ENCODE measurements around the gene MARVELD3.

MARVELD3 gene

DNA sequence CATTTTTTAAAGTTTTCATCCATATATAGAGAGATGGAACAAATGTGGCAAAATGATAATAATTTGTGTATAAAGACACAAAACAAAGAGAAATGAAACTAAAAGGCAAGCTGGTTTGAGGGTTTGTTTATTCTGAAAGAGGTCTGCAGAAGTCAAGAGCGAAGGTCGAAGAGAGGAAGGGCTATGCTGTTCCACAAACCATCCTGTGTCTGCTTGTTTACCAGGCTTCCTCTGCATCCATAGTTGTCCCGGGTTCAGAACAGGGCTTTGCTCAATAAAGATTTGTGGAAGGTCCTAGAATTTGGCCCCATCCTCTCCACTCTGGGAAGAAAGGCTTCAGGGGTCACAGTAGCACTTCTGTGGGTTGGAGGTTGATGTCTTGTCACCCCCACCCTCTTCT is 2.4 kb upstream of the MARVELD3 start:
- DNase-seq (ENCODE audit: low spot score): no peak

GRCh38 chr16:71625113-71625850 is 702 bp upstream of the MARVELD3 start:
- no peak for DNase-seq (ENCODE audit: low spot score)

GRCh38 chr16:71626858-71627213 is 852 bp downstream of the MARVELD3 start:
- no peak for DNase-seq (ENCODE audit: low spot score)

DNA sequence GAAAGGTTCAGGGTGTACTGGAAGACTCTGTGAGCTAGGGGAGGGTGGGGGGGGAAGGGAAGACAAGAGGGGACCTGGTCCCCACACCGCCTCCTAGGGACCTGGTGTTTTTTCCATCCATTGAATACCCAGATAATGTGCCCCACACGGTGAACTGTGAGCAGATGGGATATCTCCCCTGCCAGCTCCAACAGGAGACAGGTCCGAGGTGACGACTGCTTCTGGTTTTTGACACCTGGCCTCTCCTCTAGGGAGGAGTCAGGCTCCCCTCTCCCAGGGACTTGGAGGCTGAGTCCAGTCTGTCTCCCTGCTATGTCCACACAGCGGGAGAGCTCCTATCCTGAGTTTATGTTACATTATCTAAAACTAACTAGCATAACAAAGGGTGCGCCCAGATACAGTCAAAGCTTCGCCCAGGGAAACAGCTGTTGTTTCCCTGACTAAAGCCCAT is 1.8 kb downstream of the MARVELD3 start:
- no peak for DNase-seq (ENCODE audit: low spot score)

GRCh38 chr16:71628810-71629209 is 2.8 kb downstream of the MARVELD3 start:
- DNase-seq (ENCODE audit: low spot score): no peak

DNA sequence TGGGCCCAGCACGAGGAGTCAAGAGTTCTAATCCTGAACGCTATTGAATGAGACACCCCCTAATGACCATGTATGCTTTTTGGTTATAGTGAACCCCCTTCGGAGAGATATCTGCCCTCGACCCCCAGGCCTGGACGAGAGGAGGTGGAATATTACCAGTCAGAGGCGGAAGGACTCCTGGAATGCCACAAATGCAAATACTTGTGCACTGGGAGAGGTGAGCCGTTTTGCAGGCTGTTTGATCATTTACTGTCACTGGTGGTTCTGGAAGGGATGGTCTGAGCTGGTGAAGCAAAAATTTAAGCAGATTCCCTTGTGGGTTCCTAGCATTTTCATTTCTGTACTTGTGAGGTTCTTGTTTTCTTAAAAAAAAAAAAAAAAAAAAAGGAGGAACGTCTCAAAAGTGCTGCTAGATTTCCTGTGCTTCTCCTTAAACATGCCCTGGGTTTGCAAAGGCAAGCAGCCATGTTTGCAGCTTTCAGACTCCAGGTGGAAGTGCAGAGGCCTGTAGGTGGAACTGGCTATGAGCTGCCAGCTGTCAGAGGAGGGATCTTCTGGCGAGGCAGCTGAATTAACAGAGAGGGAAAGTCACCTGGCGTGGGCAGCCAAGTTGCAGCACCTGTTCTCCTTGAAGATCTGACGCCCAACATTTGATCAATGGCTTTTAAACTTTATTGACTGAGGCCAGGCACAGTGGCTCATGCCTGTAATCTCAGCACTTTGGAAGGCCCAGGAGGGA is 3.5 kb downstream of the MARVELD3 start:
- DNase-seq (ENCODE audit: low spot score): no peak

DNA sequence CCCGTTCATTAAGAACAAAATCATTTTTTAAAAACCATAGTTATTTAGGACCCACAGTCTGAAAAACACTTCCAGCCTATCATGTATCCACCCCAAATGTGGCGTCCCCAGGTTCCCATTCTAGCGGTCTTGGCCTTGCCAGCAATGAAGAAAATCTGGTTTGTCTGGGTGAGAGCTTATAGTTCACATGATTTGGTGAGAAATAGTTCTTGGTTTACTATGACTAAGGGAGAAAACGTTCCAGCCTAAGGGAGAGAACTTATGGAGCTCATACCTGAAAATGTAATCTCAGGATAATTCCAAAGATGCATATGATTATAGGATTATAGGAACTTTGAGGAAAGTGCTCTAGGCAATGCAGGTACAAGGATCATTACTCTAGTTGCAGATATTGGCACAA is 4.8 kb downstream of the MARVELD3 start:
- DNase-seq (ENCODE audit: low spot score): no peak

GRCh38 chr16:71631776-71632175 is 5.8 kb downstream of the MARVELD3 start:
- no peak for DNase-seq (ENCODE audit: low spot score)

DNA sequence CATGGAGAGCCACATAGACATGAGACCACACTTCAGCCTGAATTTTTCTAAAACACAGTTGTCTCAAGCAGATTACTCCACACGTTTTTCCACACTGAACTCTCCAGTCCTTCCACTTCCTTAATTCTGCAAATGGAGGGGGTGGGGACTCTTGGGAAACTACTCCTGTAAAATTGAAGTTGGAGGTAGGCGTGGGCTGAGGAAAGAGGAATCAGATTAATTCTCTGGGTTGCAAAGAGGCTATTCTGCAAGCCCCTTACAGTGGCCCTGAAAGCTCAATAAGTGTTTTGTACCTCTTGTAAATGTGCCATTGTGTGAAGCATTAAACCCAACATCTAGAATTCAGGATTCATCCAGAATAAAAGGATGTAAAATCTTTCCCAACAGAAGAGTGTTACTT is 9.6 kb downstream of the MARVELD3 start:
- no peak for DNase-seq (ENCODE audit: low spot score)

GRCh38 chr16:71637398-71637797 is 11.4 kb downstream of the MARVELD3 start:
- no peak for DNase-seq (ENCODE audit: low spot score)

GRCh38 chr16:71645450-71645849 is 19.5 kb downstream of the MARVELD3 start:
- peak; percentile 19 for DNase-seq (ENCODE audit: low spot score)

DNA sequence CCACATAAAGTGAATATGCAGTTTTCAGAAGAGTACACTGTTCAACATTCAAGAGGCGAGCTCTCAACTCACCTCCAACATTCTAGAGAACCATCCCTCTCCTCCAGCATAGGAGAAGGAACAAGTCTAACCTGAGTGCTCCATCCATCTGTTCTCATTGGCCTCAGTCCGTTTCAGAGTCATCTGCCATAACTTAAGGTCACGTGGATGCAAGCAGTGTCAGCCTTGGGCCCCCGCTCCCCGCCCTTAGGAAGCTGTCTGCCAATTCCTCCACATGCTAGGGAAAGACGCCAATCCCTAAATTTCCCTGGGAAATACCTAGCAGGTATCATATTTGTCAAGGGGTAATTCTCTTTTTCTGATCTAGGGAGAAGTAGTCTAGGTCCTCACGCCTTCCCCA is 21.4 kb downstream of the MARVELD3 start:
- no peak for DNase-seq (ENCODE audit: low spot score)

GRCh38 chr16:71648162-71648561 is 22.2 kb downstream of the MARVELD3 start:
- no peak for DNase-seq (ENCODE audit: low spot score)

DNA sequence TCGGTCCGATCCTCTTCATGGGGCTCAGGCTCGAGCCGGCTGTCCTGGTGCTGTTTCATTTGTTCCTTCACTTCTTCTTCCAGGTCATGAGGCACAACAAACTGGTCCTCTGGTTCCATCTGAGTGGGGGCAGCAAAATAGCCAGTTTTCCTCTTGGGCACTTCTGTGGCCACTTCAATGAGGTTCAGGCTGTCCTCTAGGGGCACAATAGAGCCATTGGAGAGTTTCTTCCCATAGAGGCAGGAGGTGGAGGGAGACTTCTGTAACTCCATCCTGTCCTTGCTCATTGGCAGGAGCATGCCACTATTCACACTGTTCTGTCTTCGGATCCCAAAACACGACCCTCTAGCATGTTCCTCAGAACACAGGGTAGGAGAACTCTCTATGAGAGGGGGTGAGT is 22.9 kb downstream of the MARVELD3 start:
- no peak for DNase-seq (ENCODE audit: low spot score)

- DNase-seq (ENCODE audit: low spot score): no peak
Measured at GRCh38 chr16:71649704-71650103, 23.7 kb downstream of the MARVELD3 start.

DNA sequence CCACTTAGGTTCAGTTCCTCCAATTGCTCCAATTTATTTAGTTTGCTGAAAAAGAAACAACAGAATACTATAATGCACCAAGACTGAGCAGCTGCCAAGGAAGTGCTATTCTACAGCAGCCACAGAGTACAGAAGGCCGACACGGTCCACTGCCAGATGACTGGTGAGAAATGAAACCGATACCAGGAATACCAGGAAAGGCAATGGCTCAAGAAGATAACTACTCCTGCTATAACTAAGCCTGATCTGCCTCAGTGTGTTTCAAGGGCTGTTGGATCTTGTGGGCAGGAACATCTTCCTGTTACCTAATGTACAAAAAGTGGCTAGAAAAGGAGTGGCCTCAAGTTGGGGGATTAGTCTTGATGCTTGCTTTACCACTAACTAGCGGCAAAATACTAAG is 32.8 kb downstream of the MARVELD3 start:
- DNase-seq (ENCODE audit: low spot score): no peak

GRCh38 chr16:71659471-71659870 is 33.5 kb downstream of the MARVELD3 start:
- no peak for DNase-seq (ENCODE audit: low spot score)

- no peak for DNase-seq (ENCODE audit: low spot score)
Measured at GRCh38 chr16:71666264-71666663, 40.3 kb downstream of the MARVELD3 start.

DNA sequence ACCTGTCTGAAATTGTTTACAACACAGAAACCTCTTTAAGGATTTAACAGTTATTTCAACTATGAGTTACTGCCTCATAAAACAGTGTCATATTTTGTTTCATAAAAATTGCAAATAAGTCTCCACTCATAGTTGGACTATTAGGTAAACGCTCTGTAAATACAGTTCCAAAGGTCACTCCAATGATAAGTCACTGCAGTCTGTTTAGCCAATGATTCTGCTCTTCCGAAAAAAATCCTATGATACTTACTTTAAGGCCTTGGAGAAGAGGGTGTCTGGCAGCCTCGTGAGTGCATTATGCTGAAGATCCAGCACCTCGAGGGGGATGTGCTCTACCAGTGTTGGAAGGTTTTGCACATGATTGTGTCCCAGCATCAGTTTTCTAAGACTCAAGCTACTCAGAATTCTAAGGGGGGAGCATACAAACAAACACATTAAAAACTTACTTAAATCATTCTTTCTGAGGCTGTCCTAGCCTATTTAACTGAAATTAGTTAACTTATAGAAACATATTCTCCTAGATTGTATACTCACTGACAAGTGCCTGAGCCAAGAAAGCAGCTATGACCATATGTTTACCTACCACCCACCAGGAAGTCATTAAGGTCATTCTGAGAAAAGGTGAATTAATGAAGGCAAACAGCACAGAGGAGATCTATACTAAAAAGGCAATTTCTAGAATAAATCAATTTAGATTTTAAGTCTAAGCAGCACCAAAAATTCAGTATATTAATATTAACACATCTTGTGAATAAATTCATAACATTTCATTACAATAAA is 41.1 kb downstream of the MARVELD3 start:
- no peak for DNase-seq (ENCODE audit: low spot score)

DNA sequence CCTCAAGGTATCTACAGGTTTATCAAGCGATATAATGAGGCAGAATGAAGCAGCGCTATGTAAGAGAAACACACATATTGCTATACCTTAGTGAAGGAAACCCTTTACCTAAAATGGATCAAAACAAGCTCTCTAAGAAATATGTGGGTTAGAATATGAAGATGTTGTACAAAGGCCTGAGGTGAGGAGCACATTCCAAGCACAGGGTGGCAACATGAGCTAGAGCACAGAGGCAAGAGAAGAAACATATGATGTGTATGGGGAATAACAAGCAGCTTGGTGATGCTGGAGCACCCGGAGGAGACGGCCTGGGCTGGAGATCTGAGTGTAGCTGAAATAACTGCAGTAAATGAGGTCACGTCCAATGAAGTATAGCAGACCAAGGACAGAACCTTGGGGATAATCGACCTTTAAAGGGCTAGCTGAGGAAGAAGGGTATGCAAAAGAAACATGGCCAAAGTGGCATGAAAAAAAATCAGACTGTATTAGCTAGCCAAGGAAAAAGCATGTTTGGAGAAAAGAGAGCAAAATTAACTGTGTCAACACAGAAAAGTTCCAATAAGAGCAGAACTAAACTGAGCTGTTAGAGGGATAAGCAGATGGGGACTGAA is 44.0 kb downstream of the MARVELD3 start:
- no peak for DNase-seq (ENCODE audit: low spot score)

DNA sequence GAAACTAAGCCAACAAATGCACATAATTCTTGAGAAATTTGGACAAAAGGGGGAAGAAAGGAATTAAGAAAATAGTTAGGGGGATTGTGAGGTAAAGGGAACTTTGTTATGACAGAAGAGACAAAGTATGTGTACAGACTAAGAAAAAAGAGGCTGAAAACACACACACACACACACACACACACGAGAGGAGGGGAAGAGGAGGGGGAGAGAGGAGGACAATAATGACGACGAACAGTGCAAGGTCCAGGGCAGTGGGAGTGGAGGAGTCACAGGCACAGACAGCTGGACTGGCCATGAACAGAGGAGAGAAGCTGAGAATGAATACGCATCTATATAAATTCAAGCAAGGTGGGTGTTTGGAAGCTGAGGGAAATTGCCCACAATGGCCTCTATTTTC is 44.6 kb downstream of the MARVELD3 start:
- DNase-seq (ENCODE audit: low spot score): no peak

DNA sequence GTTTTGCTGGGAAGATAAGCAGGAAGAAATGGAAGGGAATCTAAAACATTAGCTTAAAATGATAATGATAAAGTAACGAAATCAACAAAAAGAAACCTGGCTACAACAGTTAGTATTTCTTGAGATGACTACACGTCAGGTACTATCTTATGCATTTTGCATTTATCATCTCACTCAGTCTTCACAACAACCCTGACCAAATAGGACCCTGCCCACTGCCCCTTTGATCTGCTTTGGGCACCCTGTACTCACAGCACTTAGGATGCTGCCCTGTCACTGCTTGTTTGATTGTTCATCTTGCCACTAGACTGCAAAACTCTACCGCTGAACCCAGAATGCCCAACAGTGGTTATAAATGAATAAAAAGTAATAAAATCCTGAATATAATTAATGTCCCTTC is 45.2 kb downstream of the MARVELD3 start:
- DNase-seq (ENCODE audit: low spot score): no peak

- DNase-seq (ENCODE audit: low spot score): no peak
Measured at GRCh38 chr16:71672125-71672524, 46.1 kb downstream of the MARVELD3 start.
